Suprapubic skin (tissue), 3 donors: ENCODE measurements around the gene KLHDC9.

Experiments used
- CTCF ChIP-seq, 2 donors: fragments of 200-600 bp in 1 of 2; fragments of 450-650 bp in 1 of 2; sonication (generic) in 1 of 2; IDR thresholded peaks; one replicate each; pipeline ENCODE4 v1.5.1; 2016 to 2019; ENCODE audit warnings: antibody characterized with exemption in 2 of 2, mild to moderate bottlenecking in 1 of 2, moderate library complexity in 1 of 2
- POLR2A ChIP-seq, 2 donors: fragments of 450-650 bp; IDR thresholded peaks; one replicate each; pipeline ENCODE4 v1.6.1; 2017; ENCODE audit warnings: antibody characterized with exemption in 2 of 2, mild to moderate bottlenecking in 2 of 2, moderate library complexity in 2 of 2

- TF ChIP-seq CTCF (IDR thresholded peaks at IDR 0.05) (no peak), POLR2A (IDR thresholded peaks at IDR 0.05) (no peak)
Measured at GRCh38 chr1:161054805-161055204, 43.4 kb upstream of the KLHDC9 start.
